Neural cell (in vitro differentiated cells): Measurements from ENCODE around the gene NLRP7.
"Not testable (repeated sequence)": the region's sequence is repeated elsewhere in the genome, so short reads cannot be mapped to it uniquely, and the experiment has no call there.

ENCODE experiments used
- EP300 ChIP-seq: fragments of 450-650 bp; conservative IDR thresholded peaks from 2 replicates; pipeline ENCODE4 v1.6.1; 2014; ENCODE audit warnings: antibody characterized with exemption, mild to moderate bottlenecking, moderate library complexity; ENCODE audit not compliant: poor library complexity, severe bottlenecking
- EZH2 ChIP-seq: fragments of 200-600, 300-800 bp; shearing (Covaris generic), sonication (generic); IDR thresholded peaks from 2 replicates; pipeline ENCODE4 v1.6.1; 2014; ENCODE audit warnings: antibody characterized with exemption, low read length, borderline replicate concordance, mild to moderate bottlenecking; ENCODE audit not compliant: insufficient read depth, poor library complexity, severe bottlenecking
- MXI1 ChIP-seq: fragments of 450-650 bp; conservative IDR thresholded peaks from 2 replicates; pipeline ENCODE4 v1.6.1; 2014; ENCODE audit warnings: antibody characterized with exemption, mild to moderate bottlenecking; ENCODE audit not compliant: poor library complexity, severe bottlenecking
- POLR2AphosphoS5 ChIP-seq: IDR thresholded peaks from 2 replicates; pipeline ENCODE4 v1.6.1; 2012
- RAD21 ChIP-seq: fragments of 450-650 bp; conservative IDR thresholded peaks from 2 replicates; pipeline ENCODE4 v1.6.1; 2014; ENCODE audit warnings: antibody characterized with exemption, mild to moderate bottlenecking, moderate library complexity
- SMC3 ChIP-seq: fragments of 450-650 bp; conservative IDR thresholded peaks from 2 replicates; pipeline ENCODE4 v1.6.1; 2014; ENCODE audit warnings: antibody characterized with exemption, mild to moderate bottlenecking, moderate library complexity; ENCODE audit not compliant: poor library complexity
- TAF1 ChIP-seq: IDR thresholded peaks from 2 replicates; pipeline ENCODE4 v1.6.1; 2012; ENCODE audit warnings: low read depth
- TF ChIP-seq, protein P1 (sequence below): fragments of 450-650 bp; IDR thresholded peaks from 2 replicates; pipeline ENCODE4 v1.5.1; 2014; ENCODE audit warnings: antibody characterized with exemption, mild to moderate bottlenecking, moderate library complexity; ENCODE audit not compliant: poor library complexity, severe bottlenecking
- TF ChIP-seq, protein P2 (sequence below): IDR thresholded peaks from 2 replicates; pipeline ENCODE4 v1.6.1; 2012; ENCODE audit warnings: borderline replicate concordance

DNA sequence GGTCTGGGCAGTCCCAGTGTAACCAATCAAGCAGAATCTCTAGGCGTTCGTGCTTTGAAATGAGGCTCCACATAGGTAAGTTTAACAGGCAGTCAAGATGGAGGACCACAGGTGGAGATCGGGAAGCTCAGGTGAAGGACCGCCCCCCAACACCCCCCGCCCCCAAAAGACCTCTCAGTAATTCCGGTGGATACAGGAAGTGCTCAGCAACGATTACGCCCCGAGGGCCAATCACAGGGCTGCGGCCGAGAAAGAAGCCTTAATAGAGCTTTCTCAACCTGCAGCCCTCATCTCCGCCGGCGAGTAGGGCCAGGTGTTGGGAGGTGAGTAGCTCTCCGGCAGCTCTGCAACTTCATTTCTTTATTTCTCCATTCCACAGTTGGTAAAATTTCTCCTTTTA is 17.7 kb upstream of the NLRP7 start:
- not testable (repeated sequence) for TF ChIP-seq SMC3, EZH2, POLR2AphosphoS5, EP300, RAD21, MXI1, TAF1
- TF ChIP-seq, protein P1, sequence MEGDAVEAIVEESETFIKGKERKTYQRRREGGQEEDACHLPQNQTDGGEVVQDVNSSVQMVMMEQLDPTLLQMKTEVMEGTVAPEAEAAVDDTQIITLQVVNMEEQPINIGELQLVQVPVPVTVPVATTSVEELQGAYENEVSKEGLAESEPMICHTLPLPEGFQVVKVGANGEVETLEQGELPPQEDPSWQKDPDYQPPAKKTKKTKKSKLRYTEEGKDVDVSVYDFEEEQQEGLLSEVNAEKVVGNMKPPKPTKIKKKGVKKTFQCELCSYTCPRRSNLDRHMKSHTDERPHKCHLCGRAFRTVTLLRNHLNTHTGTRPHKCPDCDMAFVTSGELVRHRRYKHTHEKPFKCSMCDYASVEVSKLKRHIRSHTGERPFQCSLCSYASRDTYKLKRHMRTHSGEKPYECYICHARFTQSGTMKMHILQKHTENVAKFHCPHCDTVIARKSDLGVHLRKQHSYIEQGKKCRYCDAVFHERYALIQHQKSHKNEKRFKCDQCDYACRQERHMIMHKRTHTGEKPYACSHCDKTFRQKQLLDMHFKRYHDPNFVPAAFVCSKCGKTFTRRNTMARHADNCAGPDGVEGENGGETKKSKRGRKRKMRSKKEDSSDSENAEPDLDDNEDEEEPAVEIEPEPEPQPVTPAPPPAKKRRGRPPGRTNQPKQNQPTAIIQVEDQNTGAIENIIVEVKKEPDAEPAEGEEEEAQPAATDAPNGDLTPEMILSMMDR: not testable (repeated sequence)
- TF ChIP-seq, protein P2, sequence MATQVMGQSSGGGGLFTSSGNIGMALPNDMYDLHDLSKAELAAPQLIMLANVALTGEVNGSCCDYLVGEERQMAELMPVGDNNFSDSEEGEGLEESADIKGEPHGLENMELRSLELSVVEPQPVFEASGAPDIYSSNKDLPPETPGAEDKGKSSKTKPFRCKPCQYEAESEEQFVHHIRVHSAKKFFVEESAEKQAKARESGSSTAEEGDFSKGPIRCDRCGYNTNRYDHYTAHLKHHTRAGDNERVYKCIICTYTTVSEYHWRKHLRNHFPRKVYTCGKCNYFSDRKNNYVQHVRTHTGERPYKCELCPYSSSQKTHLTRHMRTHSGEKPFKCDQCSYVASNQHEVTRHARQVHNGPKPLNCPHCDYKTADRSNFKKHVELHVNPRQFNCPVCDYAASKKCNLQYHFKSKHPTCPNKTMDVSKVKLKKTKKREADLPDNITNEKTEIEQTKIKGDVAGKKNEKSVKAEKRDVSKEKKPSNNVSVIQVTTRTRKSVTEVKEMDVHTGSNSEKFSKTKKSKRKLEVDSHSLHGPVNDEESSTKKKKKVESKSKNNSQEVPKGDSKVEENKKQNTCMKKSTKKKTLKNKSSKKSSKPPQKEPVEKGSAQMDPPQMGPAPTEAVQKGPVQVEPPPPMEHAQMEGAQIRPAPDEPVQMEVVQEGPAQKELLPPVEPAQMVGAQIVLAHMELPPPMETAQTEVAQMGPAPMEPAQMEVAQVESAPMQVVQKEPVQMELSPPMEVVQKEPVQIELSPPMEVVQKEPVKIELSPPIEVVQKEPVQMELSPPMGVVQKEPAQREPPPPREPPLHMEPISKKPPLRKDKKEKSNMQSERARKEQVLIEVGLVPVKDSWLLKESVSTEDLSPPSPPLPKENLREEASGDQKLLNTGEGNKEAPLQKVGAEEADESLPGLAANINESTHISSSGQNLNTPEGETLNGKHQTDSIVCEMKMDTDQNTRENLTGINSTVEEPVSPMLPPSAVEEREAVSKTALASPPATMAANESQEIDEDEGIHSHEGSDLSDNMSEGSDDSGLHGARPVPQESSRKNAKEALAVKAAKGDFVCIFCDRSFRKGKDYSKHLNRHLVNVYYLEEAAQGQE: not testable (repeated sequence)
